Renal pelvis (tissue), 4 donors: Measurements from ENCODE around the gene NANOS2. TPM values are rescaled to one million over a fixed set of nuclear protein-coding genes. Genes with fewer than 3 reads are reported as not detected.
"Not testable (repeated sequence)": the region's sequence is repeated elsewhere in the genome, so short reads cannot be mapped to it uniquely, and the experiment has no call there.

Source experiments
- DNase-seq: peaks from one replicate; pipeline ENCODE4 v3.0.0-alpha.2; 2013
- polyA plus RNA-seq, 3 donors: library from polyadenylated mRNA; unstranded; fragments of 120-200 nt; gene quantifications; one replicate each; pipeline ENCODE4 v1.2.1, GENCODE V29; 2013; ENCODE audit not compliant: insufficient read length in 3 of 3

The NANOS2 gene
- polyA plus RNA-seq, 3 donors: not detected

GRCh38 chr19:45876411-45877197 is 38.0 kb downstream of the NANOS2 start:
- DNase-seq: peak; percentile 57

GRCh38 chr19:45876161-45876410 is 38.5 kb downstream of the NANOS2 start:
- DNase-seq: no peak

GRCh38 chr19:45874620-45874966 is 40.0 kb downstream of the NANOS2 start:
- DNase-seq: no peak

- DNase-seq: no peak
Observed at GRCh38 chr19:45873219-45873772, 41.3 kb downstream of the NANOS2 start.

DNA sequence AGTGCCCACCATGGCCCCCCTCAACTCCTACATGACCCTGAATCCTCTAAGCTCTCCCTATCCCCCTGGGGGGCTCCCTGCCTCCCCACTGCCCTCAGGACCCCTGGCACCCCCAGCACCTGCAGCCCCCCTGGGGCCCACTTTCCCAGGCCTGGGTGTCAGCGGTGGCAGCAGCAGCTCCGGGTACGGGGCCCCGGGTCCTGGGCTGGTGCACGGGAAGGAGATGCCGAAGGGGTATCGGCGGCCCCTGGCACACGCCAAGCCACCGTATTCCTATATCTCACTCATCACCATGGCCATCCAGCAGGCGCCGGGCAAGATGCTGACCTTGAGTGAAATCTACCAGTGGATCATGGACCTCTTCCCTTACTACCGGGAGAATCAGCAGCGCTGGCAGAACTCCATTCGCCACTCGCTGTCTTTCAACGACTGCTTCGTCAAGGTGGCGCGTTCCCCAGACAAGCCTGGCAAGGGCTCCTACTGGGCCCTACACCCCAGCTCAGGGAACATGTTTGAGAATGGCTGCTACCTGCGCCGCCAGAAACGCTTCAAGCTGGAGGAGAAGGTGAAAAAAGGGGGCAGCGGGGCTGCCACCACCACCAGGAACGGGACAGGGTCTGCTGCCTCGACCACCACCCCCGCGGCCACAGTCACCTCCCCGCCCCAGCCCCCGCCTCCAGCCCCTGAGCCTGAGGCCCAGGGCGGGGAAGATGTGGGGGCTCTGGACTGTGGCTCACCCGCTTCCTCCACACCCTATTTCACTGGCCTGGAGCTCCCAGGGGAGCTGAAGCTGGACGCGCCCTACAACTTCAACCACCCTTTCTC is 42.3 kb downstream of the NANOS2 start:
- no peak for DNase-seq

DNA sequence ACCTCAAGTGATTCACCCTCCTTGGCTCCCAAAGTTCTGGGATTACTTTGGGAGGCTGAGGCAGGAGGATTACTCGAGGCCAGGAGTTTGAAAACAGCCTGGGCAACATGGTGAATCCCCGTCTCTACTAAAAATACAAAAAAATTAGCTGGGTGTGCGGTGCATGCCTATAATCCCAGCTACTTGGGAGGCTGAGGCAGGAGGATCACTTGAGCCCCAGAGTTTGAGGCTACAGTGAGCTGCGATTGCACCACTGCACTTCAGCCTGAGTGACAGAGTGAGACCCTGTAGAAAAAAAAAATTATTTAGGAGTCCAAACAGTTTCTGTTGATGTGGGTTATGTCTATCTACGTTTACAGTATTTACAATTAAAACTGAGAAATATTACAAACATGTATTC is 43.8 kb downstream of the NANOS2 start:
- no peak for DNase-seq

DNA sequence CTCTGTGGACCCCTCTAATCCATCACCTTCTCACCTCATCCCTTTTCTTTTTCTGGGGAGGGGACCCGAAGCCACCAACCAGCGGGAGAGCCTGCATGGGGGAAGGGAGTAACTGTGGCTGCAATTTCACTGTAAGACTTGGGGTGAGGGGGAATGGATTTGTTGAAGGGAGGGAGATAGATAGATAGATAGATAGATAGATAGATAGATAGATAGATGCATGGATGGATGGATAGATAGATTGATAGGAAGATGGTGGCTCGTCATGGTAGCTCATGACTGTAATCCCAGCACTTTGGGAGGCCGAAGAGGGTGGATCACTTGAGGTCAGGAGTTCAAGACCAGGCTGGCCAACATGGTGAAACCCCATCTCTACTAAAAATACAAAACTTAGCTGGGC is 47.3 kb downstream of the NANOS2 start:
- not testable (repeated sequence) for DNase-seq

DNA sequence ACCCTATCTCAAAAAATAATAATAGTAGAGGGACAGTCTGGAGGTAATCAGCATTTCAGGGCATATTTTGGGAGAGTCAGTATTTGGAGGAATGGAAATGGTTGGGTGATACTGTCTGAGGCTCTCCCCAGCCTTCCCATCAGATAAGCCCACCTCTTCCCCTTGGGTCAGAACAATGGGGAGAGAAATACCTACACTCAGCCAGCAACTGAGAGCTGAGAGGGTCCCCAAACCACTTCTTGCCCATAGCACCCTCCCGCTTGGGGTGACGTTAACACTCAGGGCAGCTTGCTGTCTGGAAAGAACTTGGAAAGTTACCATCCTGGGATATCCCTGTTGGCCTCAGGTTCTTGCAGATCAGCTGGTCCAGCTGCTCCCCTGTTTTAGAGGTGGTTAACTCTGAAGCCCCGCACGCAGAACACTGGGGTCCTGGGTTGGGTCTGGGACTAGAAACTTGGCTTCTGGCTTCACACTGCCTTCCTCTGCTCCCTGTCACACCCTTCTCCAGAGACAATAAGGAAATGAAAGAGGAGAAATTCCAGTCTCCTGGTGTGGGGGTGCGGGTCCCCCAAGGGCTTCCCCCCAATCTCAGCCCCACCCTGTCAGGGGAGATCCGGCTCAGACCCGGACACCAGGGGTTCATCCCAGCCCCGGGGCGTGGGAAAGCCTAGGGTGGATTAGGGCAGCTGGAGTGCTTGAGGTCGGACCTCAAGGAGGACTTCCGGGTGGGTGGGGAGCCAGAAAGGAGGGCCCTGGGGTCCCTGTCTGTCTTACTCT is 48.0 kb downstream of the NANOS2 start:
- no peak for DNase-seq

- DNase-seq: no peak
Observed at GRCh38 chr19:45865269-45865948, 49.2 kb downstream of the NANOS2 start.

DNA sequence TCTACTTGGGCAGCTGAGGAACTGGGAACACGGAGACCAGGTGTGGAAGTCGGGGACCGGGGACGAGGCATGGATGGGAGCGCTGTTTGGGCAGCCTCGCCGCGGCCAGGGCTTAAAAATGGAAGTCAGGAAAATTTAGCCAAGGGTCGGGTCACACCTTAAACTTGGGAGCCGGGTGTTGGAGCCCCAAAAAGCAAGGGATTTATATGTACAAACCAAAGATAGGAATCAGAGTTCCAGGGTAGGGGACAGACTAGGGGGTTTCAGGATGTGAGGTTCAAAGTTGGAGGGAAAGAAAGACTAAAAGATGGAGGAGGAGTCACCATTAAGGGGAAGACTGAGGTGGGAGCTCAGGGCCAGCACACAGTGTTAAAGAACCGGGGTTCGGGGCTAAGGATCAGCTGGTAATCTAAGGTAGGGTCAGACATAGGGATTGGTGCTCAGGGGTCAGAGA is 49.9 kb downstream of the NANOS2 start:
- DNase-seq: no peak

DNA sequence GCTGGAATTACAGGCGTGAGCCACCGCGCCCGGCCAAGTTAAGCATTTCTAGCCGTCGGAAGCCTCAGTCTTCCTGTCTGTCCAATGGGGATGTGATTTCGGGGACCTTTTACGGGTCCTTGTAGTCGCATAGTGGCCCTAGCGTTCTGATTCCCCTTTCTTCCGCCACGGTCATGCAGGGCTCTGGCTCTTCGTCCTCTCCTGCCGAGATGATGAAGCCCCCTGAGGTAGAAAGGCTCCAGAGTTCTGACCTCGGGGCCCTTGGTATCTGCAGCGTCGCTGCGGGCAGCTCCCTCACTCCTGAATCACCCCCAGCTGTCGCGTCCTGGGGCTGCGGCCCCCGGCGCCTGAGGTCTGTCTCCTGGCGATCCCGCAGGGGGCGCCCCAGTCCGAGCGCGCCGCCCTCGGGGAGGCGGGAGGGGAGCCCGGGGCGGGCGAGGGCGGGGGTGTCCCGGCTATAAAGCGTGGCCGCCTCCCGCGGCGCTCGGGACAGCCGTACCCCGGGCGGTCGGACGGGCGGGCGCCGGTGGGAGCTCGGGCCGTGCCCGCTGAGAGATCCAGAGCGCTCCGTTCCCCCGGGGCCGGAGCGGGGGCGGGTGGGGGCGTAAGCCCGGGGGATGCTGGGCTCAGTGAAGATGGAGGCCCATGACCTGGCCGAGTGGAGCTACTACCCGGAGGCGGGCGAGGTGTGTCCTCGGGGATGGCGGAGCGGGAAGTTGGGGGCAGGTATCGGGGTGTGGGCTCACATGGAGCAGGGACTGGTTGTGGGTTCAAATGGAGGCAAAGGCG is 50.5 kb downstream of the NANOS2 start, which contains the start of gene FOXA3:
Gene FOXA3, plus strand, starts transcription at position 487 of the 789 bp plus-strand sequence. Its CDS starts 131 bp downstream, at position 618.
- DNase-seq: no peak

- DNase-seq: no peak
Observed at GRCh38 chr19:45863335-45863839, 51.2 kb downstream of the NANOS2 start.

Other genes starting within 250 kb of the NANOS2 start
- under 1 TPM; 0.48 to 0.81 (median 0.52) TPM for gene GIPR, start 246.6 kb downstream of the NANOS2 start, polyA plus RNA-seq
- gene SNRPD2, start 222.8 kb downstream of the NANOS2 start, polyA plus RNA-seq: 100 to 1,000 TPM; 296 to 376 (median 352) TPM
- 10 to 100 TPM in 2 of 3 donors, 1 to 10 TPM in 1; 9.4 to 10.7 (median 10.1) TPM for gene QPCTL, start 222.1 kb downstream of the NANOS2 start, polyA plus RNA-seq
- gene FBXO46, start 183.9 kb downstream of the NANOS2 start, polyA plus RNA-seq: 10 to 100 TPM; 17.1 to 24.0 (median 18.6) TPM
- not detected for gene MEIOSIN, start 181.3 kb downstream of the NANOS2 start, polyA plus RNA-seq
- gene SIX5, start 145.5 kb downstream of the NANOS2 start, polyA plus RNA-seq: 10 to 100 TPM; 22.7 to 33.5 (median 31.4) TPM
- gene DMPK, start 132.3 kb downstream of the NANOS2 start, polyA plus RNA-seq: 10 to 100 TPM; 48.6 to 70.8 (median 64.3) TPM
- 10 to 100 TPM; 36.1 to 47.1 (median 41.3) TPM for gene DMWD, start 121.9 kb downstream of the NANOS2 start, polyA plus RNA-seq
- not detected for gene RSPH6A, start 99.5 kb downstream of the NANOS2 start, polyA plus RNA-seq
- 10 to 100 TPM; 60.4 to 72.1 (median 66.5) TPM for gene SYMPK, start 51.6 kb downstream of the NANOS2 start, polyA plus RNA-seq
- gene FOXA3, start 50.5 kb downstream of the NANOS2 start, polyA plus RNA-seq: under 1 TPM; 0.15 to 0.26 (median 0.21) TPM
- 10 to 100 TPM; 20.3 to 32.8 (median 27.2) TPM for gene IRF2BP1, start 28.6 kb downstream of the NANOS2 start, polyA plus RNA-seq
- gene MYPOP, start 12.2 kb downstream of the NANOS2 start, polyA plus RNA-seq: 1 to 10 TPM; 4.9 to 6.5 (median 5.7) TPM
- gene NOVA2, start 59.1 kb upstream of the NANOS2 start, polyA plus RNA-seq: 1 to 10 TPM; 3.6 to 5.3 (median 4.4) TPM
- gene CCDC61, start 80.7 kb upstream of the NANOS2 start, polyA plus RNA-seq: 10 to 100 TPM; 13.8 to 14.8 (median 14.1) TPM
- gene PGLYRP1, start 108.3 kb upstream of the NANOS2 start, polyA plus RNA-seq: 1 to 10 TPM in 1 of 3 donors, under 1 TPM in 2; 0.78 to 1.1 (median 0.84) TPM
- 1 to 10 TPM in 1 of 3 donors, under 1 TPM in 2; 0.28 to 1.3 (median 0.97) TPM for gene IGFL4, start 126.2 kb upstream of the NANOS2 start, polyA plus RNA-seq
- not detected for gene IGFL3, start 209.9 kb upstream of the NANOS2 start, polyA plus RNA-seq
- under 1 TPM in 2 of 3 donors, not detected in 1; 0.12 to 0.18 TPM for gene IGFL2, start 233.5 kb upstream of the NANOS2 start, polyA plus RNA-seq